Body of pancreas (tissue), 4 donors: Measurements from ENCODE around the gene TGM3.

Source experiments
- CTCF ChIP-seq, 7 experiments: fragments of 450-650 bp in 4 of 7; fragments of 200-600 bp in 3 of 7; sonication (generic) in 3 of 7; IDR thresholded peaks; one replicate each; pipeline ENCODE4 v1.5.1; 2016 to 2019; ENCODE audit warnings: antibody characterized with exemption in 7 of 7
- POLR2A ChIP-seq, 3 donors: fragments of 450-650 bp; IDR thresholded peaks; one replicate each; pipeline ENCODE4 v1.6.1; 2016; ENCODE audit warnings: antibody characterized with exemption in 3 of 3, mild to moderate bottlenecking in 2 of 3

- TF ChIP-seq CTCF (IDR thresholded peaks at IDR 0.05) (no peak), POLR2A (IDR thresholded peaks at IDR 0.05) (no peak)
Measured at GRCh38 chr20:2346188-2346587, 50.4 kb downstream of the TGM3 start.
